ENCODE data around the gene ZNF511.

DNA sequence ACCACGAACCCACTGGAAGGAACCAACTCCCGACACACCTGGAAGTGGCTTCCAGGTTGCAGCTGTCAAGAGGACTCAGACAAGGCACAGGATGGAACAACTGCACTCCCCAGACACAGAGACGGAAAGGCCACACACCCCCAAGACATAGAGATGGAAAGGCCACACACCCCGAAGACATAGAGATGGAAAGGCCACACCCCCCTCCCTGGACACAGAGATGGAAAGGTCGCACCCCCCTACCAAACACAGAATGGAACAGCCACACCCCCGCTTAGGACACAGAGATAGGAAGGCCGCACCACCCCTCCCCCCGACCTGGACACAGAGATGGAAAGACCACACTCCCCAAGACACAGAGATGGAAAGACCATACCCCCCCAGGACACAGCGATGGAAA is 7.6 kb downstream of the ZNF511 start:
- TF ChIP-seq EZH2 (IDR thresholded peaks at IDR 0.05; ENCODE audit: low read length, unreplicated experiment) (no peak), EZH2phosphoT487 (IDR thresholded peaks at IDR 0.05; ENCODE audit: borderline replicate concordance, low read length) (no peak)

All from PC-3 (cell line).